MCF 10A (cell line): ENCODE data around the gene A4GALT. TPM values are rescaled to one million over a fixed set of nuclear protein-coding genes. Genes with fewer than 3 reads are reported as not detected.
A peak's percentile ranks its signal among the peaks of the same experiment; 100 is the strongest.

ENCODE experiments used
- BruUV-seq: library from RNA; stranded (reverse); fragments of 400-500 nt; replicated peaks from 2 replicates; lab custom pipeline; 2021; lab: Mats Ljungman, UMichigan
- CTCF ChIA-PET: fragments of 300-600 bp; sonication (Branson Sonifier 250); formaldehyde crosslinking; extraction: SDS; loops from one replicate; lab custom pipeline; 2021; ENCODE audit warnings: antibody characterized with exemption, inconsistent platforms; lab: Yijun Ruan, JAX
- POLR2A ChIA-PET: fragments of 300-600, 350-650 bp; sonication (Branson Sonifier 250); formaldehyde crosslinking; extraction: SDS; loops from one replicate; lab custom pipeline; 2020; ENCODE audit warnings: antibody characterized with exemption, inconsistent platforms; lab: Yijun Ruan, JAX
- DNase-seq: peaks from one replicate; pipeline ENCODE4 v3.0.0-alpha.2; 2018; ENCODE audit not compliant: unreplicated experiment
- H3K27ac Mint-ChIP-seq: one replicate; pipeline ENCODE4 v1.8.0; 2022; ENCODE audit warnings: mild to moderate bottlenecking, low read depth, mixed read lengths; ENCODE audit not compliant: unreplicated experiment
- H3K27me3 Mint-ChIP-seq: one replicate; pipeline ENCODE4 v1.8.0; 2022; ENCODE audit warnings: mixed read lengths; ENCODE audit not compliant: insufficient read depth, unreplicated experiment
- H3K36me3 Mint-ChIP-seq: one replicate; pipeline ENCODE4 v1.8.0; 2022; ENCODE audit warnings: mild to moderate bottlenecking, moderate library complexity, mixed read lengths; ENCODE audit not compliant: insufficient read depth, unreplicated experiment
- H3K4me1 Mint-ChIP-seq: one replicate; pipeline ENCODE4 v1.8.0; 2022; ENCODE audit warnings: mixed read lengths; ENCODE audit not compliant: insufficient read depth, unreplicated experiment
- H3K4me3 Mint-ChIP-seq: one replicate; pipeline ENCODE4 v1.8.0; 2022; ENCODE audit warnings: mild to moderate bottlenecking, moderate library complexity, mixed read lengths; ENCODE audit not compliant: unreplicated experiment
- H3K9me3 Mint-ChIP-seq: one replicate; pipeline ENCODE4 v1.8.0; 2022; ENCODE audit warnings: mixed read lengths; ENCODE audit not compliant: unreplicated experiment
- intact Hi-C: fragments of 100-400 bp; cut with micrococcal nuclease; formaldehyde crosslinking; loops from 2 replicates; pipeline ENCODE4 v1.14.1; 2022
- total RNA-seq: library from RNA; stranded (reverse); gene quantifications from 2 replicates; pipeline ENCODE4 v1.2.3, GENCODE V29; 2022
- TF ChIP-seq, protein P1 (sequence below): fragments of 200-600 bp; IDR thresholded peaks from one replicate; pipeline ENCODE4 v1.8.0; 2022; ENCODE audit warnings: antibody characterized with exemption, mild to moderate bottlenecking; ENCODE audit not compliant: unreplicated experiment

Gene A4GALT
- total RNA-seq, 1 experiment from 2014 or later, result 8.7 TPM

DNA sequence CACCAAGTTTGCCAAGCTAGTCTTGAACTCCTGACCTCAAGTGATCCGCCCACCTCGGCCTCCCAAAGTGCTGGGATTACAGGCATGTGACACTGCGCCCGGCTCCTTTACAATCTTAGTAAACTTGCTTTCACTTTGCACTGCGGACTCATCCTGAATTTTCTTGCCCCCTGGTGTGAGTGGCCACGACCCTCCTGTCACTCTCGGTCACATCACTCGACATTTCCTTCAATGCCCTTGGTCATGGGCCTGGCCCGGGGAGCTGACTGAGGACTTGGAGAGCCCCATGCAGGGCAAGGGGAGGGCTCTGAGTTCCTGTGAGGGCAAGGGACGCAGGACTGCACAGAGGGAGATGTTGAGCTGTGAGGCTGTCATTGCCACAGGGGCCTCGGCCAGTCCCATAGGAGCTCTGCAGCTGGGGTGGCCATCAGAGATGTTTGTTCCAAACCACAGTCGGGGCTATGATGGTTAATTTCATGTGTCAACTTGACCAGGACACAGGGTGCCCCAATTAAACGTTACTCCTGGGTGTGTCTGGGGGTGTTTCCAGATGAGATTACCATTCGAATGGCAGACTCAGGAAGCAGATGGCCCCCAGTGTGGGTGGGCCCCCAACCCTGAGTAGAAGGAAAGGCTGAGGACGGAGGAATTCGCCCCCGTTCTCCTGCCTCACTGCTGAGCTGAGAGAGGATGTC is 21.2 kb downstream of the A4GALT start:
- ChIA-PET POLR2A (no interaction called here), CTCF (interaction anchor here (0.7 kb wide), 1 partner anchor 412 kb away, joined by 3 read pairs; no protein-coding TSS in a partner anchor)
- Mint-ChIP-seq H3K4me1 (peaks cover 19% of the 10 kb centered on the region), H3K9me3 (no peaks in the 10 kb centered on the region), H3K4me3 (no peak overlapping the region), H3K27me3 (no peaks in the 10 kb centered on the region), H3K27ac (no peak overlapping the region), H3K36me3 (peaks cover 6% of the 10 kb centered on the region)
- TF ChIP-seq, protein P1, sequence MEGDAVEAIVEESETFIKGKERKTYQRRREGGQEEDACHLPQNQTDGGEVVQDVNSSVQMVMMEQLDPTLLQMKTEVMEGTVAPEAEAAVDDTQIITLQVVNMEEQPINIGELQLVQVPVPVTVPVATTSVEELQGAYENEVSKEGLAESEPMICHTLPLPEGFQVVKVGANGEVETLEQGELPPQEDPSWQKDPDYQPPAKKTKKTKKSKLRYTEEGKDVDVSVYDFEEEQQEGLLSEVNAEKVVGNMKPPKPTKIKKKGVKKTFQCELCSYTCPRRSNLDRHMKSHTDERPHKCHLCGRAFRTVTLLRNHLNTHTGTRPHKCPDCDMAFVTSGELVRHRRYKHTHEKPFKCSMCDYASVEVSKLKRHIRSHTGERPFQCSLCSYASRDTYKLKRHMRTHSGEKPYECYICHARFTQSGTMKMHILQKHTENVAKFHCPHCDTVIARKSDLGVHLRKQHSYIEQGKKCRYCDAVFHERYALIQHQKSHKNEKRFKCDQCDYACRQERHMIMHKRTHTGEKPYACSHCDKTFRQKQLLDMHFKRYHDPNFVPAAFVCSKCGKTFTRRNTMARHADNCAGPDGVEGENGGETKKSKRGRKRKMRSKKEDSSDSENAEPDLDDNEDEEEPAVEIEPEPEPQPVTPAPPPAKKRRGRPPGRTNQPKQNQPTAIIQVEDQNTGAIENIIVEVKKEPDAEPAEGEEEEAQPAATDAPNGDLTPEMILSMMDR, result no peak
- DNase-seq, result no peak
- BruUV-seq, result no TSS peak
- intact Hi-C loops, result no loop called here

DNA sequence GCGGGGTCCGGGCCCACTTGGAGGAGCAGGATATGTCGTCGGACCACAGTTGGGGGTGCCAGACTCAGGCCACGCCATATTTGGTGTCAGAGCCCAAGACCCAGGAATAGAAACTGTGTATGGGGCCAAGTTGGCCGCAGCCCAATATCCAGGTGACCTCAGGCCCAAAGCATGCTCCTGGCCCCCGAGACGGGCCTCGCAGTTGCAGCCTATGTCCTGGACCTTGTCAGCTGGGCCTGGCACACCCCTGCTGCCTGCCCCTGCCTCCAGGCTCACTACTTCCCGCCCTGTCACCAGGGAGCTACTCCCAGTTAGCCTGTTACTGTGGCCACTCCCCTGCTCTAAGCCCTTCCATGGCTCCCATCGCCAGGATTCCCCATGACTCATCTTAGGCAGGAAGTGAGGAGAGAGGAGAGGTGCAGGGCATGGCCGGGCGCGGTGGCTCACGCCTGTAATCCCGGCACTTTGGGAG is 23.1 kb downstream of the A4GALT start:
- no peaks in the 10 kb centered on the region for H3K27me3 Mint-ChIP-seq
- TF ChIP-seq, protein P1, result no peak

DNA sequence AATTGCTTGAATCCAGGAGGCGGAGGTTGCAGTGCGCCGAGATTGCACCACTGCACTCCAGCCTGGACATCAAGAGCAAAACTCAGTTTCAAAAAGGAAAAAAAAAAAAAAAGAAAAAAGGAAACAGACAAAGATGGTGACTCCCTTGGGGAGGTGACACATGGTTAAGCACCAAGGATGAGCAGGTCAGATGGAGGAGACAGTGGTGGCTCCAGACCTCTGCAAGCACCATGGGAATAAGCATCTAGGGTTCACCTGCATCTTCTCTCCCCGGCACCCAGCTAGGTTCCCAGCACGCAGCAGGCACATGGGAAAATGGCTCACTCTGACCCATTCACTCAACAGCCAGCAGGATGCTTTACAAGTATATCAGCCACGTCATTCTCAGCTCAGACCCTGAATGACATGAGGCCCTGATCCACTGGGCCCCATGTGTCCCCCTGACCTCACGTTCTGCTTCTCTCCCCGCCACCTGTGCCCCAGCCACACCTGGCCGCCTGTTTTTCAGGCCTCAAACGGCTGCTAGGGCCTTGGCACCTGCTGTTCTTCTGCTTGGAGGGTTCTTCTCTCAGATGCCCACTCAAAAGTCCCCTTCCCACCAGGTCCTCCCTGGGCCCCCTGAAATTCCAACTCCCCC is 24.2 kb downstream of the A4GALT start:
- Mint-ChIP-seq H3K27ac (no peak overlapping the region), H3K36me3 (peaks cover 20% of the 10 kb centered on the region), H3K4me1 (peaks cover 19% of the 10 kb centered on the region), H3K27me3 (no peaks in the 10 kb centered on the region), H3K9me3 (no peaks in the 10 kb centered on the region), H3K4me3 (no peak overlapping the region)
- BruUV-seq, result no TSS peak
- TF ChIP-seq, protein P1, result no peak
- no peak for DNase-seq
- ChIA-PET CTCF (interaction anchor here (0.6 to 0.7 kb wide), 4 partner anchors 20 to 261 kb away, joined by 3 to 8 read pairs (median 4); no protein-coding TSS in a partner anchor), POLR2A (interaction anchor here (0.9 kb wide), 1 partner anchor 8 kb away, joined by 3 read pairs; no protein-coding TSS in a partner anchor)
- intact Hi-C loops, result no loop called here

More for the DNA sequence above, 23.1 kb downstream of the A4GALT start:
- DNase-seq, result peak; percentile 94
- H3K27ac Mint-ChIP-seq, result peak overlapping the region; percentile 57
- no TSS peak for BruUV-seq
- H3K4me3 Mint-ChIP-seq, result no peak overlapping the region
- POLR2A ChIA-PET, result interaction anchor here (0.8 to 1.0 kb wide), 3 partner anchors 22 to 83 kb away, joined by 3 to 4 read pairs (median 3); partner anchors contain the start of gene POLDIP3
- no peaks in the 10 kb centered on the region for H3K9me3 Mint-ChIP-seq
- intact Hi-C loops, result no loop called here
- peaks cover 19% of the 10 kb centered on the region for H3K4me1 Mint-ChIP-seq
- CTCF ChIA-PET, result interaction anchor here (0.7 to 1.0 kb wide), 2 partner anchors 8 to 262 kb away, joined by 3 to 8 read pairs; no protein-coding TSS in a partner anchor
- H3K36me3 Mint-ChIP-seq, result peaks cover 10% of the 10 kb centered on the region

DNA sequence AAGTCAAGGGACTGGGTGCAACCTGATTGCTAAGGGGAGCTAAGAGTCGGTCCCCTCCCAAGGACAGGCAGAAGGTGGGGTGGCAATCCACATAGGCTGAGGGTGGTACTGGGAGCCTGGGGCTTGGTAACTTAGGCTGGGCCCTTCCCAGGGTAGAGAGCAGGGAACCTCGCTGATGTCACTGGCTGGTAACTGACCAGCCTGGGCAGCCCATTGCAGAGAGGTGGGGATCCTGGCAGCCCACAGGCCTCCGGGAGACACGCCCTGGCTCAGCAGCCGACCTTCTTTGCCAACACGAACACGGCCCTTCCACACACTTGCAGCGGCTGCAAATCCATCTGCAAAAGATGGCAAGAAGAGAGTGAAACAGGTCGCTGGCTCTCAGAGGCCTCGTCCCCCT is 25.4 kb downstream of the A4GALT start:
- POLR2A ChIA-PET, result no interaction called here
- no TSS peak for BruUV-seq
- intact Hi-C loops, result no loop called here
- Mint-ChIP-seq H3K4me3 (no peak overlapping the region), H3K27me3 (no peaks in the 10 kb centered on the region), H3K4me1 (peaks cover 19% of the 10 kb centered on the region), H3K27ac (peak overlapping the region; percentile 49), H3K36me3 (peaks cover 20% of the 10 kb centered on the region), H3K9me3 (no peaks in the 10 kb centered on the region)
- TF ChIP-seq, protein P1, result no peak
- DNase-seq, result no peak
- CTCF ChIA-PET, result no interaction called here
